ENCODE data around the gene CAMK2G.

- TF ChIP-seq TCF7L2 (IDR thresholded peaks at IDR 0.05; ENCODE audit: low read depth, low read length) = no peak
- no peak for TF ChIP-seq CTCF (IDR thresholded peaks at IDR 0.05)
- no peak for TF ChIP-seq SIN3A (IDR thresholded peaks at IDR 0.05; ENCODE audit: borderline replicate concordance, insufficient read depth, low read depth, low read length)
- TF ChIP-seq REST (IDR thresholded peaks at IDR 0.05; ENCODE audit: insufficient read depth in 1 of 2, low read depth in 2 of 2, low read length in 1 of 2) = no peak
- TF ChIP-seq POLR2AphosphoS5 (IDR thresholded peaks at IDR 0.05; ENCODE audit: low read depth, low read length) = no peak
Measured at GRCh38 chr10:73798087-73798486, 76.3 kb downstream of the CAMK2G start.

Data from Panc1 (cell line).